ENCODE data around the gene POC1A.

Gene POC1A

DNA sequence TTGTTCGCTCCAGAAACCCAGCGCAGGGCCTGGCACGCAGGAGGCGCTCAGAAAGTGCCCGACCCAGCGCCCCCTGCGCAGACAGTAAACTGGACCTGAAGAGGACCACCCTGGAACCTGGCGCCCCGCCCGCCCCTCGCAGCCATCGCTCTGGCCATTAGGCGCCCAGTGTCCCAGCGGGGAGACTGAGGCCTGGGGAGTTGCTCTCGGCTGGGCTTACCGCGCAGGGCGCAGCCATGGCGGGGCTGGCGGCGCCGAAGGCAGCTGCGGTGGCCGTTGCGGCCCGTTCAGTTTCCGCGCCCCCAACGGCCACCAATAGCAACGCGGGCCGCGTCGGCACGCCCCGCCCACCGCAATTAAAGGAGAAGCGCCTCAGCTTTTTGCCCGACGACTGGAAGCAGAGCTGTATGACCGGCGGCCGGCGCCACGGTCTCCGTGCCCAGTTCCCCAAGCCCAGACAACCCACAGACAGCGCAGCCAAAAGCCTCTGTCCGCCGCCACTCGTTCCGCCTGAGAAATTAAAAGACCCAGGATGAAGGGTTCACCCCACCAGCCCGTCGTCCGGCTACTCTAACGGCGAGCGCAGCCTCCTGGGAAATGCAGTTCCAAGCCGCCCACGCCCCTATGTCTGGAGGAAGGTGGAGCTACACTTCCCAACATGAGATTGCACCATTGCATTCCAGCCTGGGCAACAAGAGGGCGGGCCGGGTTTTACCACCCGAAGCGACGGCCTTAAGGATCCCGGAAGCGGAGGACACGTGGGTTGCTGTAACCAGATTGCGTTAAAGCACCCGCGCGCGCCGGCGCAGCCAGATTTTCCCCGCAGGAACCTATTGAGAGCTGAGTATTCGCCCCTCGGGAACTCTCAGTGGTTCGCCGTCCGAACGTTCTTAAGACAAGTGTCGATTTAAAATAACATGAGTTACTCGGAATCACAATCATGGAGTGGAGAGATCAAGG is at the start of gene POC1A:
TSS of gene POC1A (minus strand) at position 289 of the 960 bp plus-strand sequence. CDS start at position 238, 51 bp downstream.
- peak; percentile 63 to 77 for DNase-seq (ENCODE audit: low read depth in 1 of 2, low spot score in 1 of 2)

GRCh38 chr3:52203701-52204100 is 49.5 kb upstream of the POC1A start:
- DNase-seq (ENCODE audit: low read depth in 1 of 2, low spot score in 1 of 2) = no peak

- DNase-seq (ENCODE audit: low read depth in 1 of 2, low spot score in 1 of 2) = no peak
Observed at GRCh38 chr3:52202384-52203077, 48.3 kb upstream of the POC1A start.

GRCh38 chr3:52200981-52201679 is 46.9 kb upstream of the POC1A start:
- DNase-seq (ENCODE audit: low read depth in 1 of 2, low spot score in 1 of 2) = no peak

- no peak for DNase-seq (ENCODE audit: low read depth in 1 of 2, low spot score in 1 of 2)
Observed at GRCh38 chr3:52198643-52199608, 44.7 kb upstream of the POC1A start.

GRCh38 chr3:52197842-52198625 is 43.8 kb upstream of the POC1A start, which contains the start of gene ALAS1:
TSS of gene ALAS1 (plus strand) at chr3:52198160. CDS start at chr3:52199242, 1,082 bp downstream.
- peak; percentile 87 to 92 for DNase-seq (ENCODE audit: low read depth in 1 of 2, low spot score in 1 of 2)

DNA sequence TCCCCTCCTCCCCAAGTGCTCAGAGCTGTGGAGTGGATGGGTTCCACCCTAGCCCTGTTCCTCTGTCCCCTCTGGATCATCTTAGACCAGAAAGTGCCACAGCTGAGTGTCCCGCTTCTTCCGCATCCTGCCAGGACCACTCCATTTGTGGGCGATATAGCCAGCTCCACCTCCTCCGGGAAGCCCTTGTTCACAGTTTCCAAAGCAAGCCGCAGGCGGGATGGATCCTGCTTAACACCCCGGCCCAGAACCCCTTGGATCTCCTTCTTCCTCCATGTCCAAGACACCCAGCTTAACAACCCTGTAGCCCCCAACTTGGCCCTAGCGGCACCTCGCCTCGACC is 43.2 kb upstream of the POC1A start:
- no peak for DNase-seq (ENCODE audit: low read depth in 1 of 2, low spot score in 1 of 2)

DNA sequence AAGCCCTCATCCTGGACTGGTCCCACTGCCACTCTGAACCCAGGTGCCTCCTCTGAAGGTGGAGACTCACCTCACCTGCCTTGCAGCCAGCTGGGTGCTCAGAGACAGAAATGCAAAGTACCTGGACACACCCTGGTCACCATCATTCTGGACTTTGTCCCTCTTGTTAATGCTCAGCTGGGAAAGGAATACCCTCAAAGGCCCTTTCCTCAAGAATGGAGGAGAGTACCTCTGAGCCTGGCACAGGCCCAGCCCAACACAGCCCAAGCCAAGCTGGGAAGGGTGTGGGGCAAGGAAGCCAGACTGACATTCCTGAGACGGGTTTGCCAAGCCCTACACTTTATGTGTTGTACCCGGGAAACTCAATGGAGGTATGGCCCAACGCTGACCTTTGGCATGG is 42.8 kb upstream of the POC1A start:
- no peak for DNase-seq (ENCODE audit: low read depth in 1 of 2, low spot score in 1 of 2)

- DNase-seq (ENCODE audit: low read depth in 1 of 2, low spot score in 1 of 2) = no peak
Observed at GRCh38 chr3:52195823-52196331, 41.7 kb upstream of the POC1A start.

DNA sequence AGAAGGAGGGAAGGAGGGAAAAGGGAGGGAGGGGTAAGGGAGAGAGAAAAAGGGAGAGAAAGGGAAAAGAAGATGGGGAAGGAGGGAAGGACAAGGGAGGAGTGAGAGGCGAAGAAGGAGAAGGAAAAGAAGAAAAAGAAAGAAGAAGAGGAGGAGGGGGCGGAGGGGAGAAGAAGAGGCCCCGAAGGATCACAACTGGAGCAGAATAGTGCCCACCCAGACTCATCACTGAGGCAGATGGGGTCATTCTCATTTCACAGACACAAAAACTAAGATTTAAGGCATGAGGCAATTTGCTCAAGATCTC is 41.0 kb upstream of the POC1A start:
- no peak for DNase-seq (ENCODE audit: low read depth in 1 of 2, low spot score in 1 of 2)

- DNase-seq (ENCODE audit: low read depth in 1 of 2, low spot score in 1 of 2) = no peak
Observed at GRCh38 chr3:52194485-52195290, 40.5 kb upstream of the POC1A start.

DNA sequence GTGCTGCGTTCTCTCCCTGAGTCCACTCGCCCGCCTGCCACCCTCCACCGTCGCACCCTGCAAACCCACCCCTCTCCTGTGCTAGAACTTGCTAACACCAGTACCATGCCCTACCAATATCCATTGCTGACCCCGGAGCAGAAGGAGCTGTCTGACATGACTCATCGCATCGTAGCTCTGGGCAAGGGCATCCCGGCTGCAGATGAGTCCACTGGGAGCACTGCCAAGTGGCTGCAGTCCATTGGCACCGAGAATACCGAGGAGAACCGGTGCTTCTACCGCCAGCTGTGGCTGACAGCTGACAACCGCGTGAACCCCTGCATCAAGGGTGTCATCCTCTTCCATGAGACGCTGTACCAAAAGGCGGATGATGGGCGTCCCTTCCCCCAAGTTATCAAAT is 38.8 kb upstream of the POC1A start:
- DNase-seq (ENCODE audit: low read depth in 1 of 2, low spot score in 1 of 2) = no peak

- DNase-seq (ENCODE audit: low read depth in 1 of 2, low spot score in 1 of 2) = no peak
Observed at GRCh38 chr3:52191663-52192062, 37.4 kb upstream of the POC1A start.

GRCh38 chr3:52190294-52191074 is 36.3 kb upstream of the POC1A start:
- DNase-seq (ENCODE audit: low read depth in 1 of 2, low spot score in 1 of 2) = no peak

DNA sequence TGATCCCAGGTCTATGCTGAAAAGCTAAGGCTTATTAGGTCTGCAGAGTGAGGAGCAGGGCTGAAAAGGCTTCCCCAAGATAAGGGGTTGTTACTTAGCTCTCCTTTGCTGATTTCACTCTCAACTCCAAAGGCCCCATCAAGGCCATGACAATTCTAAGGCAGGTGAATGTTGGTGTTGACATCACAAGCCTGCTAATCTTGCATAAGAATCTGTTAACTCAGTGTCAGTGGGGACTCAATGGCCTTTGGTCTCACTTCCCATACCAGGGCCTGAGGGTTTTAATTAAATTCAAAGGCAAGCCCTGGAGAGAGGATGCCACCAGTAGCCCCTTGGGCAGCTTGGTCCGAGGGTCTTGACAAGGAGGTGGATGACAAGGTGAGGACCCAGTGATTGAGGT is 34.3 kb upstream of the POC1A start:
- no peak for DNase-seq (ENCODE audit: low read depth in 1 of 2, low spot score in 1 of 2)

- DNase-seq (ENCODE audit: low read depth in 1 of 2, low spot score in 1 of 2) = no peak
Observed at GRCh38 chr3:52186729-52187128, 32.5 kb upstream of the POC1A start.

GRCh38 chr3:52185837-52186236 is 31.6 kb upstream of the POC1A start:
- DNase-seq (ENCODE audit: low read depth in 1 of 2, low spot score in 1 of 2) = no peak

GRCh38 chr3:52185311-52185710 is 31.1 kb upstream of the POC1A start:
- no peak for DNase-seq (ENCODE audit: low read depth in 1 of 2, low spot score in 1 of 2)

Measured in activated T-helper 1 cell treated with anti-CD3 and anti-CD28 coated beads, Interleukin-2, amount 50 U/mL, for 16 hours (primary cell).